CD4-positive, alpha-beta memory T cell (primary cell): ENCODE data around the gene EPN2. TPM values are rescaled to one million over a fixed set of nuclear protein-coding genes. Genes with fewer than 3 reads are reported as not detected.

Experiments
- CTCF ChIA-PET: fragments of 350-600 bp; sonication (Branson Sonifier 250); formaldehyde crosslinking; loops from one replicate; lab custom pipeline; 2021; ENCODE audit warnings: inconsistent platforms; ENCODE audit not compliant: partially characterized antibody; lab: Charles Lee
- POLR2A ChIA-PET: fragments of 350-600 bp; sonication (Branson Sonifier 250); formaldehyde crosslinking; loops from one replicate; lab custom pipeline; 2021; ENCODE audit not compliant: partially characterized antibody; lab: Charles Lee
- DNase-seq, 5 donors: peaks; one replicate each; pipeline versions ENCODE4 v3.0.0 to v3.0.0-alpha.2; 2020 to 2022; ENCODE audit warnings: mixed read lengths in 1 of 5
- H3K27ac ChIP-seq: one replicate; pipeline ENCODE4 v1.7.0; 2013; ENCODE audit warnings: low read depth, low read length
- H3K27me3 ChIP-seq: 2 replicates; pipeline ENCODE4 v1.7.0; 2013; ENCODE audit warnings: mild to moderate bottlenecking, low read length, moderate library complexity; ENCODE audit not compliant: insufficient read depth
- H3K36me3 ChIP-seq: 2 replicates; pipeline ENCODE4 v1.7.0; 2013; ENCODE audit warnings: mild to moderate bottlenecking, low read length, moderate library complexity; ENCODE audit not compliant: insufficient read depth
- H3K4me1 ChIP-seq: 2 replicates; pipeline ENCODE4 v1.7.0; 2013; ENCODE audit warnings: mild to moderate bottlenecking, low read length, moderate library complexity; ENCODE audit not compliant: insufficient read depth
- H3K4me3 ChIP-seq, 2 donors: one replicate each; pipeline ENCODE4 v1.7.0; 2013; ENCODE audit warnings: low read length in 2 of 2, mild to moderate bottlenecking in 1 of 2
- H3K9me3 ChIP-seq, 2 donors: one replicate each; pipeline ENCODE4 v1.7.0; 2013; ENCODE audit warnings: low read length in 2 of 2, control low read depth in 1 of 2; ENCODE audit not compliant: control insufficient read depth in 1 of 2
- H3K27ac Mint-ChIP-seq, 7 donors: one replicate each; pipeline ENCODE4 v1.8.0; 2020 to 2021; ENCODE audit warnings: mixed read lengths in 7 of 7, mild to moderate bottlenecking in 6 of 7, inconsistent platforms in 3 of 7, moderate library complexity in 3 of 7
- H3K27me3 Mint-ChIP-seq, 2 donors: one replicate each; pipeline ENCODE4 v1.8.0; 2020 to 2021; ENCODE audit warnings: mixed read lengths in 2 of 2
- H3K36me3 Mint-ChIP-seq, 2 donors: one replicate each; pipeline ENCODE4 v1.8.0; 2020 to 2021; ENCODE audit warnings: mixed read lengths in 2 of 2, inconsistent platforms in 1 of 2, mild to moderate bottlenecking in 1 of 2
- H3K4me1 Mint-ChIP-seq, 4 donors: one replicate each; pipeline ENCODE4 v1.8.0; 2020 to 2021; ENCODE audit warnings: mixed read lengths in 4 of 4, mild to moderate bottlenecking in 1 of 4
- H3K4me3 Mint-ChIP-seq, 8 donors: one replicate each; pipeline ENCODE4 v1.8.0; 2020 to 2021; ENCODE audit warnings: mixed read lengths in 8 of 8, mild to moderate bottlenecking in 7 of 8, moderate library complexity in 6 of 8, inconsistent platforms in 3 of 8
- H3K9me3 Mint-ChIP-seq, 8 donors: one replicate each; pipeline ENCODE4 v1.8.0; 2020 to 2021; ENCODE audit warnings: mixed read lengths in 8 of 8, mild to moderate bottlenecking in 5 of 8, inconsistent platforms in 3 of 8, moderate library complexity in 1 of 8
- intact Hi-C: fragments of 100-400 bp; cut with micrococcal nuclease; formaldehyde crosslinking; loops from one replicate; pipeline ENCODE4 v1.15.1; 2023
- polyA plus RNA-seq, 2 donors: library from polyadenylated mRNA; unstranded; fragments of 300-500 nt; fragmentation: Illumina TruSeq; gene quantifications; one replicate each; pipeline ENCODE4 v1.2.3, GENCODE V29; 2021
- total RNA-seq, 2 experiments: library from RNA; stranded (reverse); gene quantifications; one replicate each; pipeline ENCODE4 v1.2.3, GENCODE V29; 2021

The EPN2 gene
- total and polyA plus RNA-seq, 4 experiments from 2014 or later, result 4.2 to 10.4 (median 9.9) TPM

GRCh38 chr17:19368229-19368628 lies 131.1 kb downstream of the EPN2 start:
- Mint-ChIP-seq H3K27ac (peak overlapping the region in 6 of 7 donors; percentile 14 to 97 (median 84)), H3K27me3 (no peaks in the 10 kb centered on the region), H3K9me3 (peaks cover 0 to 2% (median 0%) of the 10 kb centered on the region in 8 donors), H3K36me3 (no peaks in the 10 kb centered on the region), H3K4me3 (no peak overlapping the region), H3K4me1 (peaks cover 27 to 49% (median 41%) of the 10 kb centered on the region in 4 donors)
- Histone ChIP-seq H3K4me3 (no peak overlapping the region), H3K27me3 (no peaks in the 10 kb centered on the region), H3K36me3 (no peaks in the 10 kb centered on the region), H3K27ac (no peak overlapping the region), H3K9me3 (no peaks in the 10 kb centered on the region), H3K4me1 (peaks cover 47% of the 10 kb centered on the region)
- intact Hi-C loops, result no loop called here
- ChIA-PET POLR2A (interaction anchor here (1.2 to 3.8 kb wide), 2 partner anchors 10 to 404 kb away, joined by 3 to 25 read pairs; partner anchors contain the start of gene MAPK7), CTCF (interaction anchor here (0.9 to 3.3 kb wide), 2 partner anchors 10 to 79 kb away, joined by 4 to 13 read pairs; partner anchors contain the start of gene MAPK7)
- no peak for DNase-seq

GRCh38 chr17:19369107-19369778 lies 132.1 kb downstream of the EPN2 start:
- Histone ChIP-seq H3K27ac (peak overlapping the region; percentile 37), H3K9me3 (no peaks in the 10 kb centered on the region), H3K27me3 (no peaks in the 10 kb centered on the region), H3K36me3 (no peaks in the 10 kb centered on the region), H3K4me3 (no peak overlapping the region), H3K4me1 (peaks cover 47% of the 10 kb centered on the region)
- Mint-ChIP-seq H3K9me3 (peaks cover 0 to 2% (median 0%) of the 10 kb centered on the region in 8 donors), H3K27ac (peak overlapping the region; percentile 91 to 99 (median 97)), H3K4me1 (peaks cover 27 to 56% (median 44%) of the 10 kb centered on the region in 4 donors), H3K36me3 (peaks cover 0 to 2% of the 10 kb centered on the region in 2 donors), H3K27me3 (no peaks in the 10 kb centered on the region), H3K4me3 (peak overlapping the region in 7 of 8 donors; percentile 37 to 85 (median 82))
- ChIA-PET POLR2A (interaction anchor here (1.0 to 3.8 kb wide), 5 partner anchors 9 to 403 kb away, joined by 3 to 25 read pairs (median 3); partner anchors contain the start of gene MAPK7), CTCF (interaction anchor here (0.9 to 3.3 kb wide), 3 partner anchors 9 to 78 kb away, joined by 4 to 13 read pairs (median 4); partner anchors contain the start of gene MAPK7)
- intact Hi-C loops, result no loop called here
- DNase-seq, result no peak

GRCh38 chr17:19369846-19370492 lies 132.8 kb downstream of the EPN2 start:
- H3K4me1 ChIP-seq, result peaks cover 47% of the 10 kb centered on the region
- Mint-ChIP-seq H3K4me3 (peak overlapping the region; percentile 62 to 85 (median 82)), H3K27me3 (no peaks in the 10 kb centered on the region), H3K36me3 (peaks cover 0 to 2% of the 10 kb centered on the region in 2 donors), H3K4me1 (peaks cover 30 to 58% (median 46%) of the 10 kb centered on the region in 4 donors), H3K27ac (peak overlapping the region; percentile 91 to 99 (median 97)), H3K9me3 (peaks cover 0 to 2% (median 0%) of the 10 kb centered on the region in 8 donors)
- ChIA-PET POLR2A (interaction anchor here (0.8 to 3.8 kb wide), 6 partner anchors 7 to 402 kb away, joined by 3 to 25 read pairs (median 3); partner anchors contain the start of genes B9D1 and MAPK7), CTCF (interaction anchor here (0.7 to 3.3 kb wide), 3 partner anchors 8 to 78 kb away, joined by 4 to 13 read pairs (median 5); partner anchors contain the start of gene MAPK7)
- H3K27ac ChIP-seq, result peak overlapping the region; percentile 37
- peak; percentile 45 to 69 (median 65) for DNase-seq
- H3K9me3 ChIP-seq, result no peaks in the 10 kb centered on the region
- H3K36me3 ChIP-seq, result no peaks in the 10 kb centered on the region
- intact Hi-C loops, result loop anchor here (1.0 to 10.0 kb wide), 2 partner anchors 8 to 515 kb away; partner anchors contain the start of genes MAPK7 and PRPSAP2
- H3K4me3 ChIP-seq, result peak overlapping the region; percentile 8 to 39
- H3K27me3 ChIP-seq, result no peaks in the 10 kb centered on the region

- CTCF ChIA-PET, result interaction anchor here (0.7 to 3.3 kb wide), 4 partner anchors 8 to 77 kb away, joined by 4 to 13 read pairs (median 9); partner anchors contain the start of genes B9D1 and MAPK7
- no peak for DNase-seq
- Mint-ChIP-seq H3K9me3 (peaks cover 0 to 2% (median 0%) of the 10 kb centered on the region in 8 donors), H3K36me3 (peaks cover 0 to 2% of the 10 kb centered on the region in 2 donors), H3K27me3 (no peaks in the 10 kb centered on the region), H3K4me1 (peaks cover 30 to 59% (median 46%) of the 10 kb centered on the region in 4 donors), H3K27ac (peak overlapping the region; percentile 91 to 99 (median 97)), H3K4me3 (peak overlapping the region in 6 of 8 donors; percentile 62 to 85 (median 82))
- Histone ChIP-seq H3K4me1 (peaks cover 47% of the 10 kb centered on the region), H3K36me3 (no peaks in the 10 kb centered on the region), H3K27ac (peak overlapping the region; percentile 37), H3K4me3 (peak overlapping the region; percentile 8 to 39), H3K9me3 (no peaks in the 10 kb centered on the region), H3K27me3 (no peaks in the 10 kb centered on the region)
- intact Hi-C loops, result loop anchor here (1.0 to 10.0 kb wide), 2 partner anchors 8 to 516 kb away; partner anchors contain the start of genes MAPK7 and PRPSAP2
- POLR2A ChIA-PET, result interaction anchor here (0.8 to 3.8 kb wide), 6 partner anchors 7 to 402 kb away, joined by 3 to 25 read pairs (median 3); partner anchors contain the start of genes B9D1 and MAPK7
Observed at GRCh38 chr17:19370493-19370960, 133.4 kb downstream of the EPN2 start.

- peaks cover 51% of the 10 kb centered on the region for H3K4me1 ChIP-seq
- intact Hi-C loops, result loop anchor here (10.0 kb wide), 1 partner anchor 517 kb away; the partner anchor contains the start of gene PRPSAP2
- ChIA-PET CTCF (interaction anchor here (2.9 kb wide), 1 partner anchor 9 kb away, joined by 13 read pairs; the partner anchor contains the start of gene B9D1), POLR2A (interaction anchor here (1.1 kb wide), 1 partner anchor 9 kb away, joined by 3 read pairs; the partner anchor contains the start of gene B9D1)
- no peak for DNase-seq
- Mint-ChIP-seq H3K4me1 (peaks cover 31 to 65% (median 49%) of the 10 kb centered on the region in 4 donors), H3K4me3 (peak overlapping the region in 7 of 8 donors; percentile 31 to 84 (median 55)), H3K9me3 (peaks cover 0 to 2% (median 0%) of the 10 kb centered on the region in 8 donors), H3K36me3 (peaks cover 0 to 2% of the 10 kb centered on the region in 2 donors), H3K27me3 (no peaks in the 10 kb centered on the region), H3K27ac (peak overlapping the region; percentile 86 to 99 (median 96))
- H3K36me3 ChIP-seq, result no peaks in the 10 kb centered on the region
- no peaks in the 10 kb centered on the region for H3K9me3 ChIP-seq
- H3K27ac ChIP-seq, result peak overlapping the region; percentile 37
- H3K27me3 ChIP-seq, result no peaks in the 10 kb centered on the region
- H3K4me3 ChIP-seq, result no peak overlapping the region
Observed at GRCh38 chr17:19371259-19372010, 134.3 kb downstream of the EPN2 start.

GRCh38 chr17:19372011-19372370 lies 134.8 kb downstream of the EPN2 start:
- ChIA-PET POLR2A (no interaction called here), CTCF (interaction anchor here (2.9 kb wide), 1 partner anchor 9 kb away, joined by 13 read pairs; the partner anchor contains the start of gene B9D1)
- peaks cover 54% of the 10 kb centered on the region for H3K4me1 ChIP-seq
- no peaks in the 10 kb centered on the region for H3K36me3 ChIP-seq
- Mint-ChIP-seq H3K4me1 (peaks cover 34 to 70% (median 52%) of the 10 kb centered on the region in 4 donors), H3K9me3 (peaks cover 0 to 4% (median 0%) of the 10 kb centered on the region in 8 donors), H3K36me3 (peaks cover 0 to 2% of the 10 kb centered on the region in 2 donors), H3K27me3 (no peaks in the 10 kb centered on the region), H3K4me3 (peak overlapping the region in 6 of 8 donors; percentile 29 to 71 (median 48)), H3K27ac (peak overlapping the region in 6 of 7 donors; percentile 8 to 98 (median 80))
- intact Hi-C loops, result loop anchor here (10.0 kb wide), 1 partner anchor 517 kb away; the partner anchor contains the start of gene PRPSAP2
- no peaks in the 10 kb centered on the region for H3K9me3 ChIP-seq
- H3K27ac ChIP-seq, result no peak overlapping the region
- no peaks in the 10 kb centered on the region for H3K27me3 ChIP-seq
- no peak overlapping the region for H3K4me3 ChIP-seq
- DNase-seq, result no peak
